H1 (cell line): ENCODE results near the gene RHOV. TPM values are rescaled to one million over a fixed set of nuclear protein-coding genes. Genes with fewer than 3 reads are reported as not detected.

Source experiments
- BCL11A ChIP-seq, 2 experiments: IDR thresholded peaks; one replicate each; pipeline ENCODE4 v1.6.1; 2011; ENCODE audit warnings: low read depth in 2 of 2, low read length in 2 of 2, mild to moderate bottlenecking in 2 of 2
- JUND ChIP-seq: IDR thresholded peaks from 2 replicates; pipeline ENCODE4 v1.6.1; 2011; ENCODE audit warnings: mild to moderate bottlenecking, improper control_type of control experiment, low read length
- NANOG ChIP-seq: IDR thresholded peaks from 2 replicates; pipeline ENCODE4 v1.6.1; 2011; ENCODE audit warnings: low read length, low read depth, mild to moderate bottlenecking, inconsistent platforms; ENCODE audit not compliant: insufficient read depth, poor library complexity, severe bottlenecking
- polyA plus RNA-seq, 7 experiments: library from polyadenylated mRNA; depleted of rRNA in 3 of 7; stranded (reverse) in 5 of 7; unstranded in 2 of 7; fragments of >200 nt in 5 of 7; fragments of 200-250 nt in 2 of 7; gene quantifications; 1 replicate in 5 of 7; 2 replicates in 1 of 7; 4 replicates in 1 of 7; pipeline versions ENCODE4 v1.2.1 to v1.2.3, GENCODE V29; 2011 to 2013; ENCODE audit warnings: missing spikeins in 2 of 7, mixed read lengths in 2 of 7
- total RNA-seq: library from RNA; stranded (reverse); fragmentation: NEBNext Ultra II Directional; extraction: Animal tissue kit (Norgen Biotek cat#: 25700); gene quantifications from 2 replicates; pipeline ENCODE4 v1.2.1, GENCODE V29; 2021
- TF ChIP-seq, protein P1 (sequence below), 3 experiments: IDR thresholded peaks; 1 replicate in 2 of 3; 2 replicates in 1 of 3; pipeline versions ENCODE4 v1.5.1 to v1.6.1; 2011; ENCODE audit warnings: low read length in 3 of 3, mild to moderate bottlenecking in 3 of 3, inconsistent platforms in 2 of 3, low read depth in 1 of 3, moderate library complexity in 1 of 3; ENCODE audit not compliant: insufficient read depth in 1 of 3; ENCODE audit errors: control extremely low read depth in 1 of 3

Gene RHOV
- total and polyA plus RNA-seq, 2 of the 8 experiments (the other 6 are each of a cell fraction or from before 2014, with no cell fraction given), result 1.5 to 2.7 TPM

DNA sequence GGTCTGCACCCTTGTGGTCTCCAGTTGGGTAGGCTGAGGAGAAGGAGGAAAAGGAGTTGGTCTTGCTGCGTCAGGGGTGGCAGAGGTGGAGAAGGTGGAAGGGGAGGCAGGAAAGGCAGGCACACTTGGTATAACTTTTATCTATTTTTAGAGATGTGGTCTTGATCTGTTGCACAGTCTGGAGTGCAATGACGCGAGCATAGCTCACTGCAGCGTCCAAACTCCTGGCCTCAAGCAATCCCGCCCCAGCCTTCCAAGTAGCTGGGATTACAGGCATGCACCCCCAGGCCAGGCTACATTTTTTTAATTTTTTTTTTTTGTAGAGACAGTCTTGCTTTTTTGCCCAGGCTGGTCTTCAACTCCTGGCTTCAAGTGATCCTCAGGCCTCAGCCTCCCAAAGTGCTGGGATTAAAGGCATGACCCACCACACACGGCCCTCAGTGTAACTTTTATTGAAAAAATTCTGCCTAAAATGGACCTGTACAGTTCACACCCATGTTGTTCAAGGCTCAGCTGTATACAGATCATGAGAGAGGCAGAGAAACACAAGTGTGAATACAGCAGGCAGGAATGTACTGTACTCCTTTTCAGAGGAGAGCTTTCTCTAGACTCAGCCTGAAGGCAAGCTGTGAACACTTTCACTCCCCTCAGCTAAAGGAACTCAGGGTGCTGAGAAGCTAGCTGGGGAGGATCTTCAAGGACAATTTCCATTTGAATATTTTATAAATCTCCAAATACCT lies 2.1 kb upstream of the RHOV start (continued):
- TF ChIP-seq, protein P1, sequence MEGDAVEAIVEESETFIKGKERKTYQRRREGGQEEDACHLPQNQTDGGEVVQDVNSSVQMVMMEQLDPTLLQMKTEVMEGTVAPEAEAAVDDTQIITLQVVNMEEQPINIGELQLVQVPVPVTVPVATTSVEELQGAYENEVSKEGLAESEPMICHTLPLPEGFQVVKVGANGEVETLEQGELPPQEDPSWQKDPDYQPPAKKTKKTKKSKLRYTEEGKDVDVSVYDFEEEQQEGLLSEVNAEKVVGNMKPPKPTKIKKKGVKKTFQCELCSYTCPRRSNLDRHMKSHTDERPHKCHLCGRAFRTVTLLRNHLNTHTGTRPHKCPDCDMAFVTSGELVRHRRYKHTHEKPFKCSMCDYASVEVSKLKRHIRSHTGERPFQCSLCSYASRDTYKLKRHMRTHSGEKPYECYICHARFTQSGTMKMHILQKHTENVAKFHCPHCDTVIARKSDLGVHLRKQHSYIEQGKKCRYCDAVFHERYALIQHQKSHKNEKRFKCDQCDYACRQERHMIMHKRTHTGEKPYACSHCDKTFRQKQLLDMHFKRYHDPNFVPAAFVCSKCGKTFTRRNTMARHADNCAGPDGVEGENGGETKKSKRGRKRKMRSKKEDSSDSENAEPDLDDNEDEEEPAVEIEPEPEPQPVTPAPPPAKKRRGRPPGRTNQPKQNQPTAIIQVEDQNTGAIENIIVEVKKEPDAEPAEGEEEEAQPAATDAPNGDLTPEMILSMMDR (IDR thresholded peaks at IDR 0.05; ENCODE audit: control extremely low read depth in 1 of 3, insufficient read depth in 1 of 3, low read depth in 1 of 3, low read length in 3 of 3), result no peak
- no peak for TF ChIP-seq NANOG
- no peak for TF ChIP-seq JUND
- no peak for TF ChIP-seq BCL11A (IDR thresholded peaks at IDR 0.05; ENCODE audit: low read depth in 2 of 2, low read length in 2 of 2)
